Endothelial cell (in vitro differentiated cells): Measurements from ENCODE around the gene RNH1. TPM values are rescaled to one million over a fixed set of nuclear protein-coding genes. Genes with fewer than 3 reads are reported as not detected.

Source experiments
- DNase-seq: peaks from one replicate; pipeline ENCODE4 v3.0.0; 2021; ENCODE audit warnings: low spot score
- H3K27ac Mint-ChIP-seq: one replicate; pipeline ENCODE4 v1.8.0; 2021; ENCODE audit warnings: mixed read lengths, inconsistent platforms; ENCODE audit not compliant: unreplicated experiment
- H3K27me3 Mint-ChIP-seq: one replicate; pipeline ENCODE4 v1.8.0; 2021; ENCODE audit warnings: mild to moderate bottlenecking, moderate library complexity, mixed read lengths, inconsistent platforms; ENCODE audit not compliant: unreplicated experiment
- H3K36me3 Mint-ChIP-seq: one replicate; pipeline ENCODE4 v1.8.0; 2021; ENCODE audit warnings: mild to moderate bottlenecking, low read depth, mixed read lengths, inconsistent platforms; ENCODE audit not compliant: unreplicated experiment
- H3K4me1 Mint-ChIP-seq: one replicate; pipeline ENCODE4 v1.8.0; 2021; ENCODE audit warnings: mild to moderate bottlenecking, mixed read lengths, inconsistent platforms; ENCODE audit not compliant: unreplicated experiment
- H3K4me3 Mint-ChIP-seq: one replicate; pipeline ENCODE4 v1.8.0; 2021; ENCODE audit warnings: mild to moderate bottlenecking, mixed read lengths, inconsistent platforms; ENCODE audit not compliant: unreplicated experiment
- H3K9me3 Mint-ChIP-seq: one replicate; pipeline ENCODE4 v1.8.0; 2021; ENCODE audit warnings: mixed read lengths, inconsistent platforms; ENCODE audit not compliant: unreplicated experiment
- total RNA-seq: library from RNA; stranded (reverse); fragmentation: NEBNext Ultra II Directional; extraction: Animal tissue kit (Norgen Biotek cat#: 25700); gene quantifications from one replicate; pipeline ENCODE4 v1.2.1, GENCODE V29; 2021; ENCODE audit not compliant: unreplicated experiment
- TF ChIP-seq, protein P1 (sequence below): fragments of 200-600 bp; sonication (generic); IDR thresholded peaks from one replicate; pipeline ENCODE4 v1.5.0; 2021; ENCODE audit warnings: antibody characterized with exemption; ENCODE audit not compliant: unreplicated experiment

RNH1 gene
- total RNA-seq, 1 donor from 2014 or later, result 61.1 TPM

DNA sequence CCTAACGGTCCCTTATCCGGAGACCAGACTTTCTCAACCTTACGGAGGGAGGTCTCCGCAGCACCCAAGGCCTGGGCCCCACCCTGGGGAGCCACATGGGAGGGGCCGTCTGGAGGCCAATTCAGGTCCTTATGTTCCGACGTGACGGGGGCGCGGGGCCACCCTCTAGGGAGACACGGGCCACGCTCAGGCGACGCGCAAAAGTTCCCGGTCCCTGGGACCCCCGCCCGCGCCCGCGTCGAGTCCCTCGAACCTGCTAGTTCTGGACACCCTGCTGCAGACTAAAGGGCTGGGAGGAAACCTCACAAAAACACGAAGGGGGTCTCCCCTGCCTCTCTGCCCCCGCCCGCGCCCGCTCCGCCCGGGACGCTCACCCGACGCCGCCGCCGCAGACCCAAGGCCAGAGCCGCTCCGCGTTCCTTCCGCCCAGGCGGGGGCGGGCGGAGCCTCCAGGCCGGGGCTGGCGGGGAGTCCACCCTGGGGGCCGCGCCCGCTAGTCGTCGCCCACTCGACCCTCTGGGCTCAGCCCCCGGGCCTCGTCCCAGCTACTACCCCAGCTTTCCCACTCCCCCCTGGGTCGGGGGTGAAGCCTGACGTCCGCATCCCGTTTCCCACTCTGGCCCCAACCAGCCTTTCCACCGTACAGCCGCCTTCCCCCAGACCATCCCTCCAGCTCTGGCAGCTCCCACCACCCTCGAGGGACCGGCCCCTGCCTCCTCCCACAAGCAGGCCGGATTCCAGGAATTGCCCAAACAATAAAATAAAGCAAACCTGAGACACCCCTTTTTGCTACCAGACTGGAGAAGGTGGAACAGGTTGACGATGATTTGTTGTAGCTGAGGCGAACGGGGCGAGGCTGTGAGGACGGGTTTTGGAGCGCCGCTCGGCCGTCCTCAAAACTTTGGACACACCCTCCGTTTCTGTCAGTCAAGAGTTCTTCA lies 2.7 kb downstream of the RNH1 start:
- Mint-ChIP-seq H3K27ac (no peak overlapping the region), H3K36me3 (no peaks in the 10 kb centered on the region), H3K4me1 (peaks cover 14% of the 10 kb centered on the region), H3K9me3 (no peaks in the 10 kb centered on the region), H3K27me3 (peaks cover 7% of the 10 kb centered on the region), H3K4me3 (peak overlapping the region; percentile 70)
- DNase-seq, result no peak
- TF ChIP-seq, protein P1, sequence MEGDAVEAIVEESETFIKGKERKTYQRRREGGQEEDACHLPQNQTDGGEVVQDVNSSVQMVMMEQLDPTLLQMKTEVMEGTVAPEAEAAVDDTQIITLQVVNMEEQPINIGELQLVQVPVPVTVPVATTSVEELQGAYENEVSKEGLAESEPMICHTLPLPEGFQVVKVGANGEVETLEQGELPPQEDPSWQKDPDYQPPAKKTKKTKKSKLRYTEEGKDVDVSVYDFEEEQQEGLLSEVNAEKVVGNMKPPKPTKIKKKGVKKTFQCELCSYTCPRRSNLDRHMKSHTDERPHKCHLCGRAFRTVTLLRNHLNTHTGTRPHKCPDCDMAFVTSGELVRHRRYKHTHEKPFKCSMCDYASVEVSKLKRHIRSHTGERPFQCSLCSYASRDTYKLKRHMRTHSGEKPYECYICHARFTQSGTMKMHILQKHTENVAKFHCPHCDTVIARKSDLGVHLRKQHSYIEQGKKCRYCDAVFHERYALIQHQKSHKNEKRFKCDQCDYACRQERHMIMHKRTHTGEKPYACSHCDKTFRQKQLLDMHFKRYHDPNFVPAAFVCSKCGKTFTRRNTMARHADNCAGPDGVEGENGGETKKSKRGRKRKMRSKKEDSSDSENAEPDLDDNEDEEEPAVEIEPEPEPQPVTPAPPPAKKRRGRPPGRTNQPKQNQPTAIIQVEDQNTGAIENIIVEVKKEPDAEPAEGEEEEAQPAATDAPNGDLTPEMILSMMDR, result no peak

- H3K4me1 Mint-ChIP-seq, result peaks cover 14% of the 10 kb centered on the region
- no peak overlapping the region for H3K4me3 Mint-ChIP-seq
- no peak for DNase-seq
- TF ChIP-seq, protein P1, result no peak
- peaks cover 7% of the 10 kb centered on the region for H3K27me3 Mint-ChIP-seq
- no peaks in the 10 kb centered on the region for H3K9me3 Mint-ChIP-seq
- peaks cover under 1% of the 10 kb centered on the region for H3K36me3 Mint-ChIP-seq
- H3K27ac Mint-ChIP-seq, result no peak overlapping the region
These were observed 3.7 kb downstream of the RNH1 start for GRCh38 chr11:503179-503981.

GRCh38 chr11:502288-503178 lies 4.5 kb downstream of the RNH1 start:
- H3K4me3 Mint-ChIP-seq, result no peak overlapping the region
- no peak for DNase-seq
- TF ChIP-seq, protein P1, result no peak
- H3K4me1 Mint-ChIP-seq, result peaks cover 14% of the 10 kb centered on the region
- no peak overlapping the region for H3K27ac Mint-ChIP-seq
- peaks cover 8% of the 10 kb centered on the region for H3K36me3 Mint-ChIP-seq
- no peaks in the 10 kb centered on the region for H3K9me3 Mint-ChIP-seq
- peaks cover 11% of the 10 kb centered on the region for H3K27me3 Mint-ChIP-seq

GRCh38 chr11:501683-502287 lies 5.3 kb downstream of the RNH1 start:
- no peak overlapping the region for H3K4me3 Mint-ChIP-seq
- DNase-seq, result no peak
- peaks cover 15% of the 10 kb centered on the region for H3K36me3 Mint-ChIP-seq
- peaks cover 14% of the 10 kb centered on the region for H3K4me1 Mint-ChIP-seq
- H3K27me3 Mint-ChIP-seq, result peaks cover 12% of the 10 kb centered on the region
- no peaks in the 10 kb centered on the region for H3K9me3 Mint-ChIP-seq
- TF ChIP-seq, protein P1, result no peak
- H3K27ac Mint-ChIP-seq, result no peak overlapping the region
